Loucy (cell line): ENCODE results near the gene BANK1.

Experiments used
- H2AFZ ChIP-seq: fragments of 200-600 bp; sonication (generic); 2 replicates; pipeline ENCODE4 v1.6.0; 2016; ENCODE audit warnings: antibody characterized with exemption, mild to moderate bottlenecking, low read length, moderate library complexity
- H3F3A ChIP-seq: fragments of 200-600 bp; 2 replicates; pipeline ENCODE4 v1.6.0; 2016; ENCODE audit warnings: antibody characterized with exemption, low read depth, mild to moderate bottlenecking
- H3K27me3 ChIP-seq: fragments of 200-600 bp; sonication (generic); 2 replicates; pipeline ENCODE4 v1.6.1; 2014; ENCODE audit warnings: low read length, mild to moderate bottlenecking; ENCODE audit not compliant: insufficient read depth, poor library complexity, severe bottlenecking
- H3K36me3 ChIP-seq: fragments of 200-600 bp; sonication (generic); 2 replicates; pipeline ENCODE4 v1.6.1; 2016; ENCODE audit warnings: low read length; ENCODE audit not compliant: insufficient read depth
- H3K4me1 ChIP-seq: fragments of 200-600 bp; sonication (generic); 2 replicates; pipeline ENCODE4 v1.5.1; 2014; ENCODE audit warnings: low read length, mild to moderate bottlenecking; ENCODE audit not compliant: insufficient read depth, poor library complexity, severe bottlenecking
- H3K4me2 ChIP-seq: fragments of 200-600 bp; sonication (generic); 2 replicates; pipeline ENCODE4 v1.6.0; 2014; ENCODE audit warnings: antibody characterized with exemption, low read length, low read depth, mild to moderate bottlenecking; ENCODE audit not compliant: poor library complexity, severe bottlenecking
- H3K4me3 ChIP-seq: fragments of 200-600 bp; sonication (generic); 2 replicates; pipeline ENCODE4 v1.5.1; 2014; ENCODE audit warnings: low read length, mild to moderate bottlenecking, mixed read lengths; ENCODE audit not compliant: poor library complexity, severe bottlenecking
- H3K79me2 ChIP-seq: fragments of 200-600 bp; sonication (generic); 2 replicates; pipeline ENCODE4 v1.6.1; 2014; ENCODE audit warnings: low read length; ENCODE audit not compliant: insufficient read depth
- H3K9ac ChIP-seq: fragments of 200-600 bp; sonication (generic); 2 replicates; pipeline ENCODE4 v1.6.0; 2014; ENCODE audit warnings: mild to moderate bottlenecking, low read depth, low read length, moderate library complexity; ENCODE audit not compliant: poor library complexity, severe bottlenecking
- H3K9me2 ChIP-seq: fragments of 200-600 bp; sonication (generic); replicated peaks from 2 replicates; pipeline ENCODE4 v1.6.1; 2016; ENCODE audit warnings: low read depth, low read length, mixed read lengths
- H3K9me3 ChIP-seq: fragments of 200-600 bp; sonication (generic); 2 replicates; pipeline ENCODE4 v1.6.1; 2014; ENCODE audit warnings: mild to moderate bottlenecking, antibody characterized with exemption, low read length, low read depth; ENCODE audit not compliant: insufficient read depth
- H4K20me1 ChIP-seq: fragments of 200-600 bp; sonication (generic); 2 replicates; pipeline ENCODE4 v1.6.0; 2014; ENCODE audit warnings: antibody characterized with exemption, low read length, mild to moderate bottlenecking; ENCODE audit not compliant: insufficient read depth, poor library complexity, severe bottlenecking
- CTCF ChIP-seq: fragments of 200-600 bp; sonication (generic); conservative IDR thresholded peaks from 2 replicates; pipeline ENCODE4 v1.5.1; 2014; ENCODE audit warnings: mild to moderate bottlenecking, antibody characterized with exemption, low read length
- EZH2phosphoT487 ChIP-seq: fragments of 200-600 bp; IDR thresholded peaks from 2 replicates; pipeline ENCODE4 v1.6.1; 2018; ENCODE audit warnings: antibody characterized with exemption, mild to moderate bottlenecking, moderate library complexity, borderline replicate concordance

The BANK1 gene

GRCh38 chr4:101992446-101992845 is 201.9 kb downstream of the BANK1 start:
- H3K9ac ChIP-seq: no peak overlapping the region
- H3K4me3 ChIP-seq: no peak overlapping the region
- H2AFZ ChIP-seq: no peak overlapping the region
- no peaks in the 10 kb centered on the region for H3K27me3 ChIP-seq
- H3F3A ChIP-seq: no peaks in the 10 kb centered on the region
- H4K20me1 ChIP-seq: no peaks in the 10 kb centered on the region
- no peak for TF ChIP-seq CTCF
- TF ChIP-seq EZH2phosphoT487: no peak
- no peak overlapping the region for H3K4me2 ChIP-seq
- H3K36me3 ChIP-seq: no peaks in the 10 kb centered on the region
- H3K4me1 ChIP-seq: no peaks in the 10 kb centered on the region
- no peaks in the 10 kb centered on the region for H3K9me2 ChIP-seq
- H3K9me3 ChIP-seq: no peaks in the 10 kb centered on the region; the same call in 1 of the 2 replicates
- no peaks in the 10 kb centered on the region for H3K79me2 ChIP-seq

- Histone ChIP-seq H3K27me3 (no peaks in the 10 kb centered on the region), H3K9me2 (no peaks in the 10 kb centered on the region), H3K79me2 (no peaks in the 10 kb centered on the region), H4K20me1 (no peaks in the 10 kb centered on the region), H3K4me3 (no peak overlapping the region), H3K36me3 (no peaks in the 10 kb centered on the region), H2AFZ (no peak overlapping the region), H3K4me2 (no peak overlapping the region), H3K9ac (no peak overlapping the region), H3F3A (no peaks in the 10 kb centered on the region), H3K9me3 (no peaks in the 10 kb centered on the region; the same call in 1 of the 2 replicates), H3K4me1 (no peaks in the 10 kb centered on the region)
- TF ChIP-seq EZH2phosphoT487 (no peak), CTCF (no peak)
Observed at GRCh38 chr4:101993002-101993841, 202.7 kb downstream of the BANK1 start.

- H3K9ac ChIP-seq: no peak overlapping the region
- H3K9me3 ChIP-seq: no peaks in the 10 kb centered on the region; the same call in 1 of the 2 replicates
- no peak overlapping the region for H3K4me3 ChIP-seq
- no peak overlapping the region for H3K4me2 ChIP-seq
- no peaks in the 10 kb centered on the region for H3K4me1 ChIP-seq
- H3K79me2 ChIP-seq: no peaks in the 10 kb centered on the region
- TF ChIP-seq EZH2phosphoT487 (no peak), CTCF (no peak)
- H3K27me3 ChIP-seq: no peaks in the 10 kb centered on the region
- no peak overlapping the region for H2AFZ ChIP-seq
- H3F3A ChIP-seq: no peaks in the 10 kb centered on the region
- H4K20me1 ChIP-seq: no peaks in the 10 kb centered on the region
- H3K9me2 ChIP-seq: no peaks in the 10 kb centered on the region
- no peaks in the 10 kb centered on the region for H3K36me3 ChIP-seq
Observed at GRCh38 chr4:101993842-101994775, 203.6 kb downstream of the BANK1 start.
